B cell (primary cell): ENCODE data around the gene OSBPL5.

Source experiments
- EZH2 ChIP-seq: IDR thresholded peaks from 2 replicates; pipeline ENCODE4 v1.6.1; 2012; ENCODE audit warnings: borderline replicate concordance, low read depth, mild to moderate bottlenecking, moderate library complexity, low read length; ENCODE audit not compliant: insufficient read depth, poor library complexity, severe bottlenecking
- TF ChIP-seq, protein P1 (sequence below): fragments of 200-600 bp; IDR thresholded peaks from one replicate; pipeline ENCODE4 v1.8.0; 2022; ENCODE audit warnings: antibody characterized with exemption, mild to moderate bottlenecking

DNA sequence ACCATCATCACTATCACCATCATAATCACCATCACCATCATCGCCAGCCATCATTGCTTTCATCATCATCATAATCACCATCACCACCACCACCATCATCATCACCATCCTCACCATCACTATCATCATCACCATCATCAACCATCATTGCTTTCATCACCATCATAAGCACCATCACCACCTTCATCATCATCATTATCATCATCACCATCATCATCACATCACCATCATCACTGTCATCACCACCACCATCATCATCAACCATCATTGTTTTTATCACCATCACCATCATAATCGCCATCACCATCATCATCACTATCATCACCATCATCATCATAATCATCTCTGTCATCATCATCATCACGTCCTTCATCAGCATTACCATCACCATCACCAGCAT is 9.3 kb upstream of the OSBPL5 start:
- TF ChIP-seq EZH2, result no peak
- TF ChIP-seq, protein P1, sequence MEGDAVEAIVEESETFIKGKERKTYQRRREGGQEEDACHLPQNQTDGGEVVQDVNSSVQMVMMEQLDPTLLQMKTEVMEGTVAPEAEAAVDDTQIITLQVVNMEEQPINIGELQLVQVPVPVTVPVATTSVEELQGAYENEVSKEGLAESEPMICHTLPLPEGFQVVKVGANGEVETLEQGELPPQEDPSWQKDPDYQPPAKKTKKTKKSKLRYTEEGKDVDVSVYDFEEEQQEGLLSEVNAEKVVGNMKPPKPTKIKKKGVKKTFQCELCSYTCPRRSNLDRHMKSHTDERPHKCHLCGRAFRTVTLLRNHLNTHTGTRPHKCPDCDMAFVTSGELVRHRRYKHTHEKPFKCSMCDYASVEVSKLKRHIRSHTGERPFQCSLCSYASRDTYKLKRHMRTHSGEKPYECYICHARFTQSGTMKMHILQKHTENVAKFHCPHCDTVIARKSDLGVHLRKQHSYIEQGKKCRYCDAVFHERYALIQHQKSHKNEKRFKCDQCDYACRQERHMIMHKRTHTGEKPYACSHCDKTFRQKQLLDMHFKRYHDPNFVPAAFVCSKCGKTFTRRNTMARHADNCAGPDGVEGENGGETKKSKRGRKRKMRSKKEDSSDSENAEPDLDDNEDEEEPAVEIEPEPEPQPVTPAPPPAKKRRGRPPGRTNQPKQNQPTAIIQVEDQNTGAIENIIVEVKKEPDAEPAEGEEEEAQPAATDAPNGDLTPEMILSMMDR, result no peak
